NCI-H460 (cell line): ENCODE data around the gene TTLL9. TPM values are rescaled to one million over a fixed set of nuclear protein-coding genes. Genes with fewer than 3 reads are reported as not detected.

Source experiments
- DNase-seq: peaks from one replicate; pipeline ENCODE4 v3.0.0-alpha.2; 2016; ENCODE audit warnings: low read depth; ENCODE audit errors: extremely low read depth
- total RNA-seq: library from RNA; depleted of rRNA; stranded (reverse); fragments of >200 nt; shearing (Covaris generic); gene quantifications from 2 replicates; pipeline ENCODE4 v1.2.3, GENCODE V29; 2014

The TTLL9 gene
- total RNA-seq, 1 experiment from 2014 or later, result not detected

DNA sequence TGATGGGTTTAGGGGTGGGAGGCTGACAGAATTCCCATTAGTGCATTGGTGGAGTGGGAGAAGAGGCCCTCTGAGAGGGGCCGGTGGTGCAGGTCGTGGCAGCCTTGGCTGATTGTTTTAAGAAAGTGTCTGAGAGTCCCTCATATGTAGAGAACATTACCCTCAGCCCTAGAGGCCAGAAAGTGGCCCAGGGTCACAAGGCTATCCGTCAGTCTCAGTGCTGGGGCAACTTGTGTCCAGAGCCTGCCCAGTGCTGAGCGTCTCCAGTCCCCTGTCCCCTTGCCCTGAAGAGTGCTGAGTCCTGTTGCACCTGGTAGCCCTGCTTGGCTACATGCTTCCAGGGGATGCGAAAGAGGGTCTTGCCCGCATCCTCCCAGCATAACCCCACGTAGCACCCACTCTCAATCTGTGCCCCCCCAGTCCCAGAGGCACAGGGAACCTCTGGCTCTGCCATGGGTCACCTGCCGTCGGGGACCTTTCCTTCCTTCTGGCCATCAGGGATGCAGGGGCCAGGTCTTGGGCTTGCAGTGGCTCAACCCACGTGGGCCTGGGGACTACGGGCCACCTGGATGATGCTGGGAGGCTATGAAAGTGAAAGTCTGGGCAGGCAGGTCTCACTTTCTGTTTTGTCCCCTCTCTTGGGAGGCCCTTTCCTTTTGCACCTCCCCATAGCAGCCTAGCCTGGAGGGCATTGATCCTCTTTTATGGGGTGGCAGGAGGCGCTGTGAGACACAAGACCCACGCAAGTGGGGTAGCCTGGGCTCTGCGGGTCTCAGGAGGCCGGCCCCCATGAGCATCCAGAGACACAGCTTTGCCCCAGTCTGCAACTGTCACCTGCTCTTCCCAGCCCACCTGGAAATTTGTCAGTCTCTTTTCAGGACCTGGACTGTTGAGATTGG, 12.3 kb upstream of the TTLL9 start:
- no peak for DNase-seq

DNA sequence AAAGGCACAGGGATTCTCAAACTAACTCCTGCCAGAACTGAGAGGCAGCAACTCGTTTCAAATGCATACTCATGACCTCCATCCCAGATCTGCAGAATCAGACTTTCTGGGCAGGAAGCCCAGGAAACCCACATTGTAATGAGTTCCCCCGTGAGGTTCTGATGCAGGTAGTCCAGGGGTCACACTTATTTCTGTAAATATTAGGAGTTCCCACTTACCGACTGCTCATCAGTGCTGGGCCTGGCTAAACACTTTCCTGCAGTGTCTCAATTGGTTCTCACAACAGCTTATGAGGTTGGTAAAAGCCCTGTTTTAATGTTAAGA, 11.7 kb upstream of the TTLL9 start:
- no peak for DNase-seq

DNA sequence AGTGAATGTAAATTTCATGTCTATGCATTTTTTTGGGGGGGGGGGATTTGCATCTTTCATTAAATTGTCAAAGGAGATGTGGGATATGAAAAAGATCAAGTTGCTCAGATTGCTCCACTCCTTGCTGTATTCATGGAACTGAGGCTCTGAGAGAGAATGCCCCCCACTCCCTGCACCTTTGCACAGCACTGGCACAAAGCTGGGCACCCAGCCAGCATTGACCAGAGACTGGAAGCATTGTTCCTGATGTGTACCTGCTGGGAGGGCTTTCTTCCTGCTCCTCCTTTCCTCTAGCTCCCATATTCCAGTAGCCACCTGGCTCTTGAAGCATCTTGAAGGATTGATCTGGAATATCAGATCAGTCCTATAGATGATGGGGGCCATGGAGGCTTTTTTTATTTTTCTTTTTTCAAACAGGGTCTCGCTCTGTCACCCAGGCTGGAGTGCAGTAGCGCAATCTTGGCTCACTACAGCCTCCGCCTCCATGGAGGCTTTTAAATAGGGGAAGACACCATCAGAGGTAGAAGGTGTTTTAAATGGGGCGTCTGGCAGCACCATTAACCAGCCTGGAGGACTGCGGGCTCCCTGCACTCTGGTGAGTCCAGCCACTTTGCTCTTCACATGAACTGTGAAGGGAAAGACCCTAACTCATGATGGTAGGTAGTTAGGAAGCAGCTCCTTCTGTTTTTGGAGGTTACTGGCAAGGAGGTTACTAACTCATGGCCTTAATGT, 11.0 kb upstream of the TTLL9 start:
- no peak for DNase-seq

DNA sequence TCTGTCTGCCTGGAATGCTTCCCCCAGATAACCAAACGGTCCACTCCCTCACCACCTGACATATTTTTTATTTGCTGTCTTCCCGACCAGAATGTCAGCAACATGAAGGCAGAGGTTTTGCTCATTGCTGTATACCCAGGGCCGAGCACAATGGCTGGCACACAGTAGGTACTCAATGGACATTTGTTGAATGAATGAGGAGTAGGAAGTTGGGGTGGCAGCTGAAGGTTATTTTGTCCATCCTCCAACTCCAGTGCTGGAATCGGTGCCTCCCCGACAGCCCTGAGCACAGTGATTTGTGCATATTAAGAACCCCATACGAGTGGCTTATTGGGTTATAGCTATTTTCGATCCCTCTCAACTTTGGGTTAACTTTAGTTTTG, 10.4 kb upstream of the TTLL9 start:
- no peak for DNase-seq

DNA sequence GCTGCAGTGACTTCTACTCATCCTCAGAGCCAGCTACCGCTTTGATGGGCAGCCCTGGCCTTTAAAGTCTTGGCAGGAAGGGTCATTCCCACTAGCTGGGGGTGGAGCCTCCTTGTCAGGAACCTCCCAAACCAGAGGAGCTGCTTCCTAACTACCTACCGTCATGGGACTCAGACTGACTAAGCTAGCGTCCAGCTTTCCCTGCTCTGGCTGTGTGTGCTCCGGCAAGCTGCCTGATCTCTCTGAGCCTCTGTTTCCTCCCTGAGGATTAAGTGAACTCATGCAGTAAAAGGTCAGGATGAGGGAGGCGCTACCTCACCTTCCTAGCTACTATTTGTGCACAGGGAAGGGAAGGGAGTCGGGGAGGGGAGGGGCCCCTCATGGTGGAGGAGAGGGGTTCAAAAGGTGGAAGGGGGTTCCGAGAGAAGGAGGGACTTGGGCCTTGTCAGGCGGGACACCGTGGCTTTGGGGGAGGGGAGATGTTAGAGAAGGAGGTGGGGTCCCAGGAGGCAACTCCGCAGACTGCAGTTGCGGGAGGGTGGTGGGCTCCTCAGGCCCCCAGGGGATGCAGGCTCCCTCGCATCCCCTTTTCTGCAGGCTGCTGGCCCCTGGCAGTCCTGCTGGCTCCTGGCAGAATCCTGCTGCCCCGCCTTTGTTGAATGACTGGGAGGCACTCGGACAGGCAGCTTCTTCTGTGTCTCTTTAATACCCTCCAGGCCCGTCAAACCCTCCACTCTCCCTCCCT, 9.9 kb upstream of the TTLL9 start:
- DNase-seq, result no peak

DNA sequence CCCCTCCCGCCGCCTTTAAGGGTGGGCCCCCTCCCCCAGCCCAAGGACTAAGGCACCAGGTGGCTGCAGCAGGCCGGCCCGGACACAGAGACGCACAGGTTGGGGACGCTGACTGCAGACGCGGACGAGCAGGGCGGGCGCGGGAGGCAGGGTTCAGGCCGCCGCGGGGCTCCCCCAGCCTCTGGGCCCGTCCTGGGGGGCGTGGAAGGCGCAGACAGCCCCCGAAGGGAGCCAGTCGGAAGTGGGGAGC, 9.4 kb upstream of the TTLL9 start:
- no peak for DNase-seq

DNA sequence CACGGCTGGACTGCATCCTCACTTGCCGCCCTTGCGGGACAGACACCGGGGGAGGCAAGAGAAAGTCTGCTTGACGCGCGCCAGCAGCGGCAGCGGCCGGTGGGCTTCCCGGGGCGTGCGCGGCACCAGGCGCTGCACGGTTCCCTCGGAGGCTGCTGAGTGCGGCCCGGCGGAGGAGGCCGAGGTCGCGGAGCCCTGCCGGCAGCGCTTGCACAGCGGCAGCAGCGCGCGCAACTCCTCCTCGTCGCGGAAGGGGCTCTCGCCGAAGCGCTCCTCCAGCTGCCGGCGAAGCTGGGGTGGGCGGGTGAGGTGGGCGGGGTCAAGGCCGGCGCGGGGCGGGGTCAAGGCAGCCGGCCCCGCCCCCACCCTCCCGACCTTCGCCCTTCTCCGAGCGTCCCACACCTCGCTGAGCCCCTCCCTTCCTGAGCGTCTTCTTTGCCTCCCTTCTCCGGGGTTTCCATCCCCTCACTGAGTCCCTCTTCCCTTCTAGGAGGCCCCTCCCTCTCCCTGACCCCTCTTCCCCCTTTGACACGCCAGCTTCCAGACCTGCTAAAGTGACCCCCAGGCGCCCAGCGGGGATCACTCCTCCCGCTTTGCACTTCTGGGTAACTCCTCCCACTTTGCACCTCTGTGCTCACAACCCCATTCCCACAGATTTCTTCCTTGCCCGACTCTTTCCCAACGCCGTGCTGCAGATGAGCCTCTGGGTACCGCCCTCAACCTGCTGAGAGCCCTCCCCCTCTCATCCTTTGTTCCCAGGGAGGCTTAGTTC, 8.9 kb upstream of the TTLL9 start:
- DNase-seq, result peak; percentile 35

DNA sequence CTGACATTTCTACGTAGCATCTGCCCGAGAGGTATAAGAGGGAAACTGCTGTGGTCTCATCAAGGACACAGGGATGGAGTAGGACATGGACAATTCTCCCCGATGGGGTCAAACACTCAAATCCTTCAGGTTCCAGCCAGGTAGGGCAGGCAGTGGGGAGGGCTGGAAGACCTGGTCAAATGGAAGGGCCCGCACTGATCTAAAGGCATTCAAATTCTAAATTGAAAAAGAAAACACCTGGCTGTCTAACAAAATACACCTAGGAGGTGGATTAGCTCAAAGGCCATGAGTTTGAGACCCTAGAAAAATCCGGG, 8.3 kb upstream of the TTLL9 start:
- DNase-seq, result no peak

DNA sequence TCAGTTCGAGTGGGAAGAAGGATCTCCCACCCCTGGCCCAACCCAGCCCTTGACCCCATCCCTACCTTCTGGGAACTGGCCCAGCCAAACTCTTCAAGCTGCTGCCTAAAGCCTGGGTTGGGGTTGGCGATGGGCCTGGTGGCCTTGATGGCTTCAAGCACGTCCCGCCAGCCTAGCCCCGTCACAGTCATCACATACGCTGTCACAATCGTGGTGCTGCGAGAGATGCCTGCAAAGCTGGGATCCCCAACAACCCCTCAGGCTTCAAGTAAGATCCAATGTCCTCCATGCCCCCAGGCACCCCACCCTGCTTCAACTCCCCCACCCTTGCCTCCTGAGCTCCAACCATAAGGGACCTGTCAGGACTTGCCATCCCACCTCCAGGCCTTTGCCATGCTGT, 7.9 kb upstream of the TTLL9 start:
- DNase-seq, result no peak

DNA sequence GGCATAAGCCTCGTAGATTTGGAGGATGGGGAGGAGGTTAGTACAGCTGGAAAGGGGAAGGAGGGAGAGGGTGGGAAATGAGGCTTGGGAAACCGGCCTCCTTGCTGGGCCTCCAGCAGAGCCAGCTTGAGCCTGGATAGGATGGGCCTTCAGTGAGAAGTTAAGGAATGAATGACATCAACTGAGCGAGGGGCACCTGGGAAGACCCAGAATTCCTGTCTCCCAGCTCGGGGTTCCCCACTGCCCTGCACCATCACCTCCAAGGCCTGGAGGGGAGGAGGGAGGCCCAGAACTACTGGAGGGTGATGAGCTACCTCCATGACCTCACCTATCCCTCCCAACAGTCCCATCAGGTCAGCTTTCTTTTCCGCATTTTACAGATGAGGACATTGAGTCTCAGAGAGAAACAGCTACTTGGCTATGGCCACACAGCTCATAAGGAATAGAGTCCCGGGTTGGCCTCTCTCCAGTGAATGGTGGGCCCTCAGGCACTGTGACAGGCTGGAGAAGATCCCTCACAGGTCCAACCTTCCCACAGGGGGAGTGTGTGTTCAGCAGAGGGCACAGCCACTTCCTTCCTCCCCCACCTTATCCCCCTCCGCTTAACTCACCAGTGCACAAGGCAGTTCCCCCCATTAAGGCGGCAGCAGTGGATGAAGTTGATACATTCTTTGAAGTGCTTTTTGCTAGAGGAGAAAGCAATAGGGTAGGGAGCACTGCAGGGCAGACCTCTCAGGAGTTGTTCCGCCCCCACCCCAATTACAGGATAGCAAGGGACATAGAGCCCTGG, 6.9 kb upstream of the TTLL9 start:
- DNase-seq, result no peak

DNA sequence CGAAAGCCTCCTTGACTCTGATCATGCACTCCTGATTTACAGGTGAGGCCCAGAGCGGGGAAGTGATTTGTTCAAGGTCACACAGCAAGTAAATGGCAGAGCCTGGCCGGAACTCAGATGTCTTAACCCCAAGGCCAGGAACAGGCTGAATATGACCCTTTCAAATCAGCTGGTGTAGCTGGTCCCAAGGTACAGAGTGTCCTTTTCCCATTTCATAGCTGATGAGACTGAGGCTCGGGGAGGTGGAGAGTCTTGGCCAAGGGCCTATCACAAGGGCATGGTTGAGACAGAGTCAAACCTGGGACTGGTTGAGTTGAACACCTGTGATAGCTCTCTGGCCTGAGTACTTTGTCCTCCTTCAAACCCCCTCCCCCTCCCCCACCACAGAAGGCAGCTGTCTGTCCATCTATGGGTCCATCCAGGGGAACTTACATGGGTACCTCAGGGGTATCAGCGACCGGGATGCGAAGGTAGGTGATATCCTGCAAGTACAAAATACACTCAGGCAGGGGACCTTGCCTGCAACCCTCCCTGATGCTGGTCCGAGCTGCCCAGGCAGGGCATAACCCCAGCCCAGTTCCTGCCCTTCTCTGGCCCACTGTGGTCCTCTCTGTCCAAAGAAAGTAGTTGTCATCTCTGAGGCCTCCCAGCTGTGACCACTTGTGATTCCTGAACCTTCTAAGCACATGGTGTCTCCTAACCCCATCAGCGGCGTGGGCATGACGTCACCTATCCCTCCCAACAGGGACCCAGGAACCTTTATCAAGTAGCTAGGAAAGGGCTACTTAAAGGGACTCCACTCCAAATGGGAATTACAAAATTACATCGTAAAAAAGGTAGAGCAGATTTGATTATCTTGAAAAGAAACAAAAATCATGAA, 5.7 kb upstream of the TTLL9 start:
- DNase-seq, result no peak

DNA sequence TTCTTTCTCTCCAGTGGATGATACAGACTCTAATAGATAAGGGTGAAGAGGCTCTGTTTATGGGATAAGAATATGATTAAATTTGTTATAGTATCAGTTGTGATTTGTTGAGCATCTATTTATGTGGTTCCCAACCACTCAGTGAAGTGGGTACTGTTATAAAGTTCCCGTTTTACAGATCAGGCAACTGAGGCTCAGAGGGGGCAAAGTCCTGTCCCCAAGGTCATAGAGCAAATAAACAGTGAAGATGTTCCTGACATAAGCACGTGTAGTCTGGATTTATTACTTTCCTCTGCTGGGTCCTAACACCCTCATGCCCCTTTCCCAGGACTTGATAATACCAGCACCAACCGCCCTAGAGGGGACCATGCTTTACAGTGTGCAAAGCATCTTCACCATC, 4.2 kb upstream of the TTLL9 start:
- no peak for DNase-seq

DNA sequence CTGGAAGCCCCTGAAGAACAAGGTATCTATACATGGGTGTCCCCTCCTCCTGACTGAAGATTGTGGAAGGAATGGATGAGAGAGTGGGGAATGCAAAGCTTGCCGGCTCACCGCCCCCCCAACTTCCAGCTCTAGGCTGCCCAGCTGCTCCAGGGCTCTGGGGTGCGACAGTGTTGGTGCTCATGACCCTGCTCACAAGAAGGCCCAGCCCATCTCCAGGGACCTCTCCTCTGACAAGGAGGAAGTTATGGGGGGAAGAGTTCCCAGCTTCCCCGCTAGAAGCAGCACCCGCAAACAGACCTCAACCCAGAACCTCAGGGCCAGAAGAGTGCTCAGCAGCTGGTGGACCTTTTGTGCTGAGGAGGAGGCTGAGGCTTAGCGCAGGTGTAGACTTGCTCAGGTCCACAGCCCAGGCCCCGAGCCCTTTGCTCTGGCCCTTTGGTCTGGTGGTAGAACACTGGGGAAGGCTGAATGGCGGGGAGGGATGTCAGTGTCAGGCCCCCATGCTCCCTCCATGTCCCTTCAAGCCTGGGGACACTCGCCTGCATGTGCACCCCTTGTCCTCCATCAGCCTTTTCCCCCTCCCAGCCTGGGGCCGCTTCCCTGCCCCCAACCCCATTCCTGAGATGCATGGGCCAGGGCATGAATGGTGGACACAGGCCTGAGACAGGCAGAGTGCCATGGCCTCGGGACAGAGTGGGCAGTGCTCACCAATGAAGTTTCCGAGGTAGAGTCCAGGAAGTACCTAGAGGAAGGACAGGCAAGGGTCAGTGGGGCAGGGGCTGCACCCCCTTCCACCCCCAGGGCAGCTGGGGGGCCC, 1.4 kb upstream of the TTLL9 start:
- DNase-seq, result no peak

DNA sequence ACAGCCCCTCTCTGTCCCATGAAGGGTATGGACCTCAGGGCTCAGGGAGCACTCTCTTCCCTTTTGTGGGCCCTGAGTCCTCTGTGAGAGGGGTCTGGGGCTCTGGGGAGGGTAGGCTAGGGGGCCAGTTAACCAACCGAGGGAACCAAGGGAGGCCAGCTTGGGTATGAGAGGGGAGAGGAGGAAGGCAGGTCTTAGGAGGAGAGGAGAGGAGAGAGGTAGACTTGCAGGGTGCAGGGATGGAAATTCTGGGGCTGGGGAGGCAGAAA, 827 bp upstream of the TTLL9 start:
- DNase-seq, result no peak

DNA sequence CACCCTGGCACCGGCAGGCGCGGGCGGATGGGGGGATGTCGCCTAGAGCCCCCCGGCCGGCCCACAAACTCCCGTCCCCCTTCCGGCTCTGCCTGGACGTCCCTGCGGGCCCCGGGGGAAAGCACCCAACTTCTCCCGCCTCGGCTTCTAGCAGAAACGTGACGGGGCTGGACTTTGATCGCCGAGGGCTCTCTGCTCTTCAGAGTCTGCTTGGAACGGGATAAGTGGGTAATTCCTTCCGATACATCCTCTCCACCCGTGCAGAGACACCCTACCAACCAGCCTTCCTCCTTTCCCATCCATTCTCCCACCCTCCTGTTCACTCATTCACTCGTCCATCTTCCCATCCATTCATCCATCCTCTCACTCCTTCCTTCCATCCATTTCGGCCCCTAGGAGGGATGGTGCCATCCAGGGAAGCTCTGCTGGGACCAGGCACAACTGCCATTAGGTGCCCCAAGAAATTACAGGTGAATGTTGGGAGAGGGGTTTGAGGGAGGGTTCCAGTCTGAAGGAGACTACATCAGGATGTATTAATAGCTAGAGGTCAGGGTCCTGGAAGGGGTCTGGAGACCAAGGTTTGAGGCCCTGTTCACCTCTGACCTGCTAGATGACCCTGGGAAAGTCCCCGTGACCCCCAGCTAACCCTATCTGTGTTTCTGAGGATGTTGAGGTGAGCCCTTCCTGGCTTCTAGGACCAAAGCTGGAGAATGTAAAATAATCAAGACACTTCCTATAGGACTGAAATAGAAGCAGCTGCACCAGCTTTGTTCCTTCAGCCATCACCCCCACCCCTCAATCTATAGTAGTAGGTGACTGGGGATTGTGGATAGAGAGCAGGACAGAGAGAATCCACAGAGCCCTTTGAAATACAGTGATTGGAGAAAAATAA, 538 bp downstream of the TTLL9 start:
- DNase-seq, result no peak

DNA sequence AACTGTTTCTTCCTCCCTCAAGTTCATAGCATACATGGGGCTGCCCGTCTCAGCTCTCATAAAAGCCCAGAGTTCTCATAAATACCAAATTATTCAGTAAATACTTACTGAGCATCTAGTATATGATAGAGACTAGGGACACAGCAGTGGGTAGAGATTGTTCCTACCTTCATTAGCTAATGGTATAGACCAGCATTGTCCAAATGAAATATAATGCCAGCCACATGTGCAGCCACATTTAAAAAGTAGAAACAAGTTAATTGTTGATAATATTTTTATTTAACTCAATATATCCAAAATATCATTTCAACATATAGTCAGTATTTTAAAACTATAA, 1.2 kb downstream of the TTLL9 start:
- no peak for DNase-seq

DNA sequence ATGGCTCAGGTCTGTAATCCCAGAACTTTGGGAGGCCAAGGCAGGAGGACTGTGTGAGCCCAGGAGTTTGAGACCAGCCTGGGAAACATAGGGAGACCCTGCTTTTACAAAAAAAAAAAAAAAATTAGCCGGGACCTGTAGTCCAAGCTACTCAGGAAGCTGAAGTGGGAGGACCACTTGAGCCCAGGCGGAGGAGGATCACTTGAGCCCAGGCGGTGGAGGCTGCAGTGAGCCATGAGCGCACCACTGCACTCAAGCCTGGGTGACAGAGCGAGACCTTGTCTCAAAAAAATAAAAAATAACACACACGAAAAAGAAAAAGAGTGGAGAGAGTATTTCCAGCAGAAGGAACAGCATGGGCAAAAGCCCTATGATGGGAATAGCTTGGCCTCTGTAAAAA, 2.0 kb downstream of the TTLL9 start:
- no peak for DNase-seq

DNA sequence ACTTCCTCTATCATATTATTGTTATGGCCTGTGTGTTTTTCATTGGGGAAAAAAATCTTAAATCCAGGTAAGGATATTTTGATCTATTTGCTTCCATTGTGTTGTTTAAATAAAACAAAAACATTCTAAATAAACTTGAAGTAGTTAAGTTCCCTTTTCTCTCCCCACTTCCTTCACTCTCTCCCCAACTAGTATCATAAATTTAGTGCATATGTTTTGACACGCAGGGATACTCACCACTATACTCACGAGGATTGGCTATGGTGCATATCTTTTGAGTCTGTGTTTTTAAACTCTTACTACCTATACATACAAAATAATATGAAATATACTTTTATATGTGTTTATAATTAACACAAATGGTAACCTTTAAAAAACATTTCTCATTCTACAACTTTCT, 5.2 kb downstream of the TTLL9 start:
- no peak for DNase-seq
